Large intestine (tissue), 3 donors: ENCODE results near the gene VPS4A. TPM values are rescaled to one million over a fixed set of nuclear protein-coding genes. Genes with fewer than 3 reads are reported as not detected.
"Not testable (repeated sequence)": the region's sequence is repeated elsewhere in the genome, so short reads cannot be mapped to it uniquely, and the experiment has no call there.

ENCODE experiments used
- DNase-seq, 2 donors: peaks; one replicate each; pipeline versions ENCODE4 v3.0.0 to v3.0.0-alpha.2; 2013
- H3K27ac ChIP-seq: one replicate; pipeline ENCODE4 v1.5.1; 2013; ENCODE audit warnings: low read length
- H3K27me3 ChIP-seq: 2 replicates; pipeline ENCODE4 v1.6.1; 2013; ENCODE audit warnings: low read length; ENCODE audit not compliant: control insufficient read depth, insufficient read depth
- H3K36me3 ChIP-seq: 2 replicates; pipeline ENCODE4 v1.6.1; 2013; ENCODE audit warnings: low read length; ENCODE audit not compliant: control insufficient read depth, insufficient read depth
- H3K4me1 ChIP-seq: one replicate; pipeline ENCODE4 v1.6.1; 2013; ENCODE audit warnings: low read length; ENCODE audit not compliant: control insufficient read depth, insufficient read depth
- H3K4me3 ChIP-seq: one replicate; pipeline ENCODE4 v1.5.1; 2013; ENCODE audit warnings: low read length
- H3K9me3 ChIP-seq: one replicate; pipeline ENCODE4 v1.6.1; 2013; ENCODE audit warnings: mild to moderate bottlenecking, low read depth, low read length, moderate library complexity; ENCODE audit not compliant: control insufficient read depth
- WGBS: methylation state at CpG from one replicate; pipeline ENCODE4 v1.1.5; 2013; ENCODE audit warnings: low lambda C conversion rate; ENCODE audit not compliant: insufficient coverage; 5-methylcytosine and 5-hydroxymethylcytosine counted together
- polyA plus RNA-seq: library from polyadenylated mRNA; unstranded; fragments of 120-200 nt; gene quantifications from one replicate; pipeline ENCODE4 v1.2.1, GENCODE V29; 2013

Gene VPS4A
- polyA plus RNA-seq, 1 donor = 43.5 TPM

DNA sequence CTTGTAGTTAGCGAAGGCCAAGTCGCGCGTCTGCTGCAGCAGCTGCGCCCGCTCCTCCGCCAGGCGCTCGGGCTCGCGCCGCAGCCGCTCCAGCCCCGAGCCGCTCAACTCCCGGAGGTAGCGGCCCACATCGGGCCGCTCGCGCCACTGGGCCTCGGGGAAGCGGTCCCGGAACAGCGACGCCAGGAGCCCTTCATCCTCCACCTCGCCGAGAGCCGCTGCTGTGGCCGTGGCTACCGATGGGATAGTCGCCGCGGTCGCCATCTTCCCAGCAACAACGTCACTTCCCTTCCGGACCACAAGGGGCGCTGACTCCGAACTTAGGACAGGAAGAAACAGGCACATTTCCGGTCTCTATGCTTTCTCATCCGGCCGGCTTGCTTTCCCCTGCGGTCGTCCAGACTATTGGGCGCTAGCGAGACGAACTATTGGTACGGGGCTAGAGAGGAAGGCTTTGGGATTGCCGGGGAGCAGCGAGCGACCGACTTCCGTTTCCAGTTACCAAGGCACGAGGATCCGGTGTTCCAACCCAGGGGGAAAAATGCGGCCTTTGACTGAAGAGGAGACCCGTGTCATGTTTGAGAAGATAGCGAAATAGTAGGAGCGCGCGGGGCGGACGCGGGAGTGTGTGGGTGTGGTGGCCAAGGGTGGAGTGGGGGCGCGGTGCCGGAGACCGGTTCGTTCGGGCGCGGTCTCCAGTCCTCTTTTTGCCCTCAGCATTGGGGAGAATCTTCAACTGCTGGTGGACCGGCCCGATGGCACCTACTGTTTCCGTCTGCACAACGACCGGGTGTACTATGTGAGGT lies 28.3 kb downstream of the VPS4A start, which contains the start of the genes COG8 and NIP7:
Gene COG8, minus strand, starts transcription at position 276 of the 806 bp plus-strand sequence. Its CDS starts 12 bp downstream, at position 264.
Gene NIP7, plus strand, starts transcription at position 484 of the 806 bp plus-strand sequence. Its CDS starts 58 bp downstream, at position 542.
- Histone ChIP-seq H3K27me3 (no peaks in the 10 kb centered on the region), H3K36me3 (peaks cover 40% of the 10 kb centered on the region), H3K9me3 (no peaks in the 10 kb centered on the region), H3K27ac (peak within 1 kb of the TSS; percentile 85), H3K4me1 (peaks cover 13% of the 10 kb centered on the region), H3K4me3 (peak within 1 kb of the TSS; percentile 82)
- peak; percentile 96 to 98 for DNase-seq
- no CpG with 5 or more reads among the region's 77 CpGs for WGBS

DNA sequence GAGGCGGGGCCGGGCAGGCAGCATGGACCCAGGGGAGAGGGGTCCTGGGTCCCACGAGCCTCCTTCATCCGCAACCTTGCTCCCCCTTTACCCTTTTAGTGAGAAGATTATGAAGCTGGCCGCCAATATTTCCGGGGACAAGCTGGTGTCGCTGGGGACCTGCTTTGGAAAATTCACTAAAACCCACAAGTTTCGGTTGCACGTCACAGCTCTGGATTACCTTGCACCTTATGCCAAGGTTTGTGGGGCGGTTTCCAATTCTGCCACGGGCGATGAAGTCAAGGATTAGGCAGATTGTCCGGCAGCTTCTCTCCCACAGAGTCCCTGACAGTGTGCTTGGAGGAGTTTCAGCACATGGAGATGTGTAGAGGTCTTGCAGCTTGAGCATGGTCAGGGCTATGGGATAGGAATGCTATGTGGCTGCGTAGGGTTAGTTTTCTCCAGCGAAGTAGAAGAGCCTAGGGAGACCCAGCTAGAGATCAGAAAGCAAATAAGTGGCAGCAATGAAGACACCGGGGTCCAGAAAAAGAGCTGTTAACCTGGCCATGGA lies 29.0 kb downstream of the VPS4A start:
- H3K4me1 ChIP-seq = peaks cover 13% of the 10 kb centered on the region
- H3K4me3 ChIP-seq = peak overlapping the region; percentile 82
- peak overlapping the region; percentile 85 for H3K27ac ChIP-seq
- WGBS = 60% methylated on average over 1 of the region's 16 CpGs
- H3K27me3 ChIP-seq = no peaks in the 10 kb centered on the region
- H3K9me3 ChIP-seq = no peaks in the 10 kb centered on the region
- H3K36me3 ChIP-seq = peaks cover 33% of the 10 kb centered on the region
- no peak for DNase-seq

DNA sequence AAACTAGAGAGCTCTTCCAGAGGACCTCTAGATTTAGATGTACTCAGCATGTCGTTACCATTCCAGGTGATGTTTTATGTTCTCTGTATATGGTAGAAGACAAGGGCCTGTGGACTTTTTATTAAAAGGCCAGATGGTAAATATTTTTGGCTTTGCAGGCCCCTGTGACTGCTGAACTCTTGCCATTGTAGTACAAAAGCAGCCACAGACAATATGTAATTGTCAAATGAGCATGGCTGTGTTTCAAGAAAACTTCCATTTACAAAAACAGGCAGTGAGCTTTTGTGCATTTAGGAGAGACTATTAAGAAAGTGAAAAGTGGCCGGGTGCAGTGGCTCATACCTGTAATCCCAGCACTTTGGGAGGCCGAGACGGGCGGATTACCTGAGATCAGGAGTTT lies 33.0 kb downstream of the VPS4A start:
- Histone ChIP-seq H3K9me3 (no peaks in the 10 kb centered on the region), H3K4me3 (no peak overlapping the region), H3K27ac (no peak overlapping the region), H3K27me3 (no peaks in the 10 kb centered on the region), H3K36me3 (peaks cover 23% of the 10 kb centered on the region), H3K4me1 (peaks cover 6% of the 10 kb centered on the region)
- DNase-seq = no peak
- WGBS = 100% methylated on average over 1 of the region's 5 CpGs

- Histone ChIP-seq H3K36me3 (peaks cover 23% of the 10 kb centered on the region), H3K27me3 (no peaks in the 10 kb centered on the region), H3K9me3 (no peaks in the 10 kb centered on the region), H3K27ac (no peak overlapping the region), H3K4me1 (peaks cover 2% of the 10 kb centered on the region), H3K4me3 (no peak overlapping the region)
- no CpG with 5 or more reads among the region's 4 CpGs for WGBS
- DNase-seq = no peak
Observed at GRCh38 chr16:69345923-69346322, 34.8 kb downstream of the VPS4A start.

DNA sequence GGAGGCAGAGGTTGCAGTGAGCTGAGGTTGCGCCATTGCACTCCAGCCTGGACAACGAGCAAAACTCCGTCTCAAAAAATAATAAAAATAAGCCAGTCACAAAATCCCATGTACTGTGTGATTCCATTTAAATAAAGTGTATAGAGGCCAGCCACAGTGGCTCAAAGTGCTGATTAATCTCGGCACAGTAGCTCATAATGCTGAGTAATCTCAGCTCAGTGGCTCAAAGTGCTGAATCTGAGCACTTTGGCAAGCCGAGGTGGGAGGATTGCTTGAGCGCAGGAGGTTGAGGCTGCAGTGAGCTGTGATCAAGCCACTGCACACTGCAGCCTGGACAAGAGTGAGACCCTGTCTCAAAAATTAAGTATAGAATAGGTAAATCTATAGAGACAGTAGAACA lies 35.5 kb downstream of the VPS4A start:
- H3K27ac ChIP-seq = no peak overlapping the region
- no peak for DNase-seq
- H3K4me1 ChIP-seq = peaks cover 6% of the 10 kb centered on the region
- no peaks in the 10 kb centered on the region for H3K9me3 ChIP-seq
- H3K27me3 ChIP-seq = no peaks in the 10 kb centered on the region
- H3K4me3 ChIP-seq = no peak overlapping the region
- WGBS = no CpG with 5 or more reads among the region's 6 CpGs
- H3K36me3 ChIP-seq = peaks cover 16% of the 10 kb centered on the region

- H3K36me3 ChIP-seq = peaks cover 20% of the 10 kb centered on the region
- no CpG with 5 or more reads among the region's 6 CpGs for WGBS
- no peaks in the 10 kb centered on the region for H3K27me3 ChIP-seq
- peaks cover 11% of the 10 kb centered on the region for H3K4me1 ChIP-seq
- no peak for DNase-seq
- H3K4me3 ChIP-seq = no peak overlapping the region
- no peaks in the 10 kb centered on the region for H3K9me3 ChIP-seq
- no peak overlapping the region for H3K27ac ChIP-seq
Observed at GRCh38 chr16:69348222-69348621, 37.1 kb downstream of the VPS4A start.

- no peak overlapping the region for H3K4me3 ChIP-seq
- H3K27me3 ChIP-seq = no peaks in the 10 kb centered on the region
- no CpG with 5 or more reads among the region's 10 CpGs for WGBS
- H3K4me1 ChIP-seq = peaks cover 11% of the 10 kb centered on the region
- no peak overlapping the region for H3K27ac ChIP-seq
- no peak for DNase-seq
- H3K9me3 ChIP-seq = no peaks in the 10 kb centered on the region
- H3K36me3 ChIP-seq = peaks cover 13% of the 10 kb centered on the region
Observed at GRCh38 chr16:69349536-69349935, 38.4 kb downstream of the VPS4A start.

DNA sequence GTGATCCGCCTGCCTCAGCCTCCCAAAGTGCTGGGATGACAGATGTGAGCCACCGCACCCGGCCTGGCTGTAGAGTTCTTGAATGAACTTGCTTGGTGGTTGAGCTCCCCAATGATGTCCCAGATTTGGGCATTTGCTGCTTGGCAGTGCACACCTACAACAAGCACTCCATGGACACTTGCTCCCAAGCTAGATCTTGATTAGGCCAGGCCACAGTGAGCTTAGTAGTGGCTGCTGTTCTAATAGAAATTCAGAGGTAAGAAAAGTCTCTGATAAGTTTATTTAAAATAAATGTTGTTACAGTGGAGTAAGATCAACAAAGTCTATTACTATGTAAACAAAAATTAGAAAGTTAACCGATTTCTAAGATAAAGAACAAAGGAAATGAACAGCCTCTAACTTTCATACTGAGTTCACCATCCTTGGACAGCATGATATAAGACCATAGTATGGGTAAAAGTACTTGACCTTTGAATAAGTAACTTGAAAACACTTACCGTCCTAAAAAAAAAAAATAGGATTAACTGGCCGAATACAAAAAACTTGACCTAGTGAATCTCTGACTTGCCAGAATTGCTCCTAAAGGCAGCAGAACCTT lies 39.5 kb downstream of the VPS4A start:
- Histone ChIP-seq H3K4me1 (peaks cover 11% of the 10 kb centered on the region), H3K4me3 (no peak overlapping the region), H3K27me3 (no peaks in the 10 kb centered on the region), H3K27ac (no peak overlapping the region), H3K36me3 (peaks cover 17% of the 10 kb centered on the region), H3K9me3 (no peaks in the 10 kb centered on the region)
- WGBS = 0% methylated on average over 1 of the region's 6 CpGs
- DNase-seq = no peak

- peak within 1 kb of the TSS; percentile 30 for H3K4me3 ChIP-seq
- peak; percentile 66 to 88 for DNase-seq
- peak within 1 kb of the TSS; percentile 73 for H3K27ac ChIP-seq
- no peaks in the 10 kb centered on the region for H3K27me3 ChIP-seq
- no peaks in the 10 kb centered on the region for H3K9me3 ChIP-seq
- WGBS = no CpG with 5 or more reads among the region's 12 CpGs
- H3K36me3 ChIP-seq = peaks cover 24% of the 10 kb centered on the region
- peaks cover 11% of the 10 kb centered on the region for H3K4me1 ChIP-seq
Observed at GRCh38 chr16:69351309-69352027, 40.3 kb downstream of the VPS4A start, which contains the start of gene TMED6. TSS of gene TMED6 (minus strand) at chr16:69351786. CDS start at chr16:69351753, 33 bp downstream.

GRCh38 chr16:69360070-69360469 lies 48.9 kb downstream of the VPS4A start:
- not testable (repeated sequence) for H3K4me1 ChIP-seq, H3K27me3 ChIP-seq, H3K9me3 ChIP-seq, H3K27ac ChIP-seq, DNase-seq, H3K4me3 ChIP-seq
- peaks cover 40% of the 10 kb centered on the region for H3K36me3 ChIP-seq
- WGBS = 100% methylated on average over 3 of the region's 9 CpGs
